Transverse colon (tissue), 4 donors: ENCODE results near the gene MSH3. TPM values are rescaled to one million over a fixed set of nuclear protein-coding genes. Genes with fewer than 3 reads are reported as not detected.
"Not testable (repeated sequence)": the region's sequence is repeated elsewhere in the genome, so short reads cannot be mapped to it uniquely, and the experiment has no call there.

ENCODE experiments used
- DNase-seq: peaks from one replicate; pipeline ENCODE4 v3.0.0-alpha.2; 2019
- H3K27ac ChIP-seq, 4 donors: fragments of 200-600 bp; sonication (generic); 2 replicates each; pipeline ENCODE4 v1.5.1; 2016 to 2018; ENCODE audit warnings: inconsistent platforms in 4 of 4
- H3K27me3 ChIP-seq: fragments of 200-600 bp; sonication (generic); 2 replicates; pipeline ENCODE4 v1.5.1; 2017; ENCODE audit warnings: inconsistent platforms
- H3K36me3 ChIP-seq, 4 donors: fragments of 200-600 bp; sonication (generic); 2 replicates each; pipeline ENCODE4 v1.5.1; 2017 to 2019; ENCODE audit warnings: inconsistent platforms in 4 of 4
- H3K4me1 ChIP-seq, 4 donors: fragments of 200-600 bp; sonication (generic); 2 replicates each; pipeline ENCODE4 v1.5.1; 2017 to 2020; ENCODE audit warnings: inconsistent platforms in 4 of 4
- H3K4me3 ChIP-seq, 4 donors: fragments of 200-600 bp; sonication (generic); 1 replicate in 1 of 4; 2 replicates in 3 of 4; pipeline versions ENCODE4 v1.5.1 to v1.6.1; 2017 to 2019; ENCODE audit warnings: inconsistent platforms in 4 of 4
- H3K9me3 ChIP-seq, 2 donors: fragments of 200-600 bp; sonication (generic); 2 replicates each; pipeline ENCODE4 v1.5.1; 2017 to 2019; ENCODE audit warnings: inconsistent platforms in 2 of 2
- CTCF ChIP-seq, 5 experiments: fragments of 200-600 bp in 3 of 5; fragments of 450-650 bp in 2 of 5; sonication (generic) in 3 of 5; IDR thresholded peaks; 1 replicate in 2 of 5; 2 replicates in 3 of 5; pipeline ENCODE4 v1.5.1; 2016 to 2017; ENCODE audit warnings: antibody characterized with exemption in 5 of 5, inconsistent platforms in 3 of 5, mild to moderate bottlenecking in 2 of 5, moderate library complexity in 1 of 5
- EP300 ChIP-seq: sonication (generic); formaldehyde crosslinking; IDR thresholded peaks from one replicate; pipeline ENCODE4 v1.6.1; 2017; ENCODE audit warnings: antibody characterized with exemption, low read depth
- POLR2A ChIP-seq: fragments of 450-650 bp; IDR thresholded peaks from one replicate; pipeline ENCODE4 v1.6.1; 2016; ENCODE audit warnings: antibody characterized with exemption, mild to moderate bottlenecking, moderate library complexity
- POLR2AphosphoS5 ChIP-seq, 3 donors: sonication (generic); formaldehyde crosslinking; IDR thresholded peaks; one replicate each; pipeline ENCODE4 v1.6.1; 2016; ENCODE audit warnings: antibody characterized with exemption in 3 of 3
- WGBS, 2 donors: methylation state at CpG; one replicate each; pipeline ENCODE4 v1.1.5; 2018; ENCODE audit warnings: low coverage in 1 of 2; 5-methylcytosine and 5-hydroxymethylcytosine counted together
- in situ Hi-C, 4 donors: fragments of 200-750 bp; cut with MboI; loops; one replicate each; pipeline versions ENCODE4 v1.15.0 to v1.15.1; 2017; ENCODE audit warnings: low sequenced_read_pairs in 3 of 4, low pct_ligation_motif_present in 1 of 4, low pct_unique_long_range_greater_than_20kb in 1 of 4
- intact Hi-C: fragments of 100-400 bp; cut with DNase I; formaldehyde crosslinking; loops from one replicate; pipeline ENCODE4 v1.15.1; 2023; ENCODE audit warnings: low total_unique reads
- total RNA-seq, 4 donors: library from RNA; depleted of rRNA; stranded (reverse); fragments of >200 nt; gene quantifications; one replicate each; pipeline ENCODE4 v1.1.0, GENCODE V29; 2016

MSH3 gene
- total RNA-seq, 4 donors from 2014 or later, result 6.4 to 22.2 (median 17.2) TPM

DNA sequence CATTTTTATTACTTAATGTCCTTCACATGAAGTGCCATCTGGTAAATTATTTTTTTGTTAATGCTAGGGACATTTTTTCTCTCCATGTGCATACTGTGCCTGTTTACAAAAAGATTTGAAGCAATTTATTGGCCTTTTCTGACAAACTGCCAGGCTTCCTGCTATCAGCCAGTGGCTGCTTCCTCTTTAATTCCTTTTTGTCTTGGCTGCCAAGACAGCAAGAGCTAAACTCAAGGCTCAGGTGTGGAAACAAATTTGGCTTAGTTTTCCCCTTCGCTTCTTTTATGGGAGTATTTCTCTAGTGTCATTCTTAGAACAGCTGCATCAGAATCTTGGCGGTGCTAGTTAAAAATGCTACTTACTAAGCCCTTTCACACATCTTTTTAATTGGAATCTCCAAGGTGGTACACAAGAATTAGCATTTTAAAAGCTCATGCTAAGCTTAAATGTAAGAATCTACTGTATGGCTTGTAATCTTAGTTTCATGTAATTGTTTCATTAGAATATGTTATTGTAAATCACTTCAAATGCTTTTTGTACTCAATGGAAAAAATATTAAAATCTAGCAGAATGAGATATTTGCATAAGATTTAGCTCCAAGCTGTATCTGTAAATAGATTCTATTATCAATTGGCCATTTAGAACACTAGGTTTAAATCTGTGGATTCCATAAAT is 171.5 kb downstream of the MSH3 start:
- Histone ChIP-seq H3K9me3 (peaks cover 0 to 4% of the 10 kb centered on the region in 2 donors), H3K4me3 (no peak overlapping the region), H3K4me1 (peaks cover 0 to 8% (median 0%) of the 10 kb centered on the region in 4 donors), H3K36me3 (peaks cover 0 to 7% (median 0%) of the 10 kb centered on the region in 4 donors), H3K27me3 (no peaks in the 10 kb centered on the region), H3K27ac (no peak overlapping the region)
- TF ChIP-seq POLR2AphosphoS5 (IDR thresholded peaks at IDR 0.05) (no peak), CTCF (IDR thresholded peaks at IDR 0.05) (no peak), POLR2A (no peak), EP300 (no peak)
- 45 to 57% methylated on average over 2 of the region's 2 CpGs for WGBS, 2 donors
- intact Hi-C loops, result no loop called here
- in situ Hi-C loops, result no loop called here
- no peak for DNase-seq

GRCh38 chr5:80834710-80835109 is 180.3 kb downstream of the MSH3 start:
- Histone ChIP-seq H3K4me3 (no peak overlapping the region), H3K36me3 (no peaks in the 10 kb centered on the region), H3K27me3 (no peaks in the 10 kb centered on the region), H3K4me1 (no peaks in the 10 kb centered on the region), H3K9me3 (no peaks in the 10 kb centered on the region), H3K27ac (no peak overlapping the region)
- in situ Hi-C loops, result no loop called here
- intact Hi-C loops, result no loop called here
- DNase-seq, result no peak
- TF ChIP-seq POLR2A, result no peak
- TF ChIP-seq EP300, result no peak

DNA sequence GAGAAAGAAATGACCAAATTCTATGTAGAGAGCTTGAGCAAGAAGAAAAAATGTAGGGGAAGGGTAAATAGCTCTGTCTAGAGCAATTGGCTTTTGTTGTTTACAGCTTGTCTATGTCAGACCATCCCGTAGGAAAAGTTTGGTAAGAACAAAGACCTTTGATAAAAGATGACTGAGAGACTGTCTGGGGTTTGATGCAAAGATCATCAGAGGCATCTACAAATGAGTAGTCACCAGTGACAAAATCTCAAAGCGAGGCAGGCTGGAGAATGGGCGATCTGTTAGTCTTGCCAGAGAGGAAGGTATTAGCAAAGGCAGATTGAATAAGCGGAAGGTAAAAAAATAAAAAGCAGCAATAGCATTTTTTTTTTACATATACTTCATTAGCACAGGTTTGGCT is 180.7 kb downstream of the MSH3 start:
- in situ Hi-C loops (no loop called here), intact Hi-C loops (no loop called here)
- Histone ChIP-seq H3K27me3 (no peaks in the 10 kb centered on the region), H3K9me3 (no peaks in the 10 kb centered on the region), H3K36me3 (no peaks in the 10 kb centered on the region), H3K27ac (no peak overlapping the region), H3K4me1 (no peaks in the 10 kb centered on the region), H3K4me3 (no peak overlapping the region)
- DNase-seq, result no peak
- TF ChIP-seq POLR2A (no peak), POLR2AphosphoS5 (IDR thresholded peaks at IDR 0.05) (no peak), CTCF (IDR thresholded peaks at IDR 0.05) (no peak), EP300 (no peak)
- 89 to 91% methylated on average over 4 of the region's 4 CpGs for WGBS, 2 donors

DNA sequence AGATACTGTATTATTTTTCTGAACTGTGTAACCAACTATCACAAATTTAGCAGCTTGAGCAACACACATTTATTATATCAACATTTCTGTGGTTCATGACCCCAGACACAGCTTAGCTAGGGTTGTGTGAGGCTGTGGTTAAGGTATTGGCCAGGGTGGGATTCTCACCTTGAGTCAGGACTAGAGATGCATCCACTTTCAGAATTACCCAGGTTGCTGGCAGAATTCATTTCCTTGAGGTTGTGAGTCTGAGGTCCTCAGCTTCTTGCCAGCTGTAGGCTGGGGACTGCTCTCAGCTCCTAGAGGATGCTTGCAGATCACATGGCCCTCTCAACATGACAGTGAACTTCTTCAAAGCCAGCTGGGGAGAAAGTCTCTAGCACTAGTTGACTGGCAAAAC is 183.2 kb downstream of the MSH3 start:
- DNase-seq, result no peak

GRCh38 chr5:80841026-80841797 is 186.8 kb downstream of the MSH3 start:
- H3K4me3 ChIP-seq, H3K27me3 ChIP-seq, H3K27ac ChIP-seq, H3K36me3 ChIP-seq, intact Hi-C loops, H3K9me3 ChIP-seq, H3K4me1 ChIP-seq, DNase-seq, in situ Hi-C loops: not testable (repeated sequence)
- 93 to 100% methylated on average over 3 to 6 of the region's 6 CpGs for WGBS, 2 donors

More for the DNA sequence above, 183.2 kb downstream of the MSH3 start:
- no peaks in the 10 kb centered on the region for H3K27me3 ChIP-seq
- in situ Hi-C loops (no loop called here), intact Hi-C loops (no loop called here)
- H3K9me3 ChIP-seq, result no peaks in the 10 kb centered on the region
- no peaks in the 10 kb centered on the region for H3K36me3 ChIP-seq
- TF ChIP-seq EP300, result no peak
- TF ChIP-seq CTCF (IDR thresholded peaks at IDR 0.05), result no peak
- TF ChIP-seq POLR2AphosphoS5 (IDR thresholded peaks at IDR 0.05), result no peak
- no peak for TF ChIP-seq POLR2A
- H3K4me1 ChIP-seq, result no peaks in the 10 kb centered on the region
- H3K4me3 ChIP-seq, result no peak overlapping the region
- H3K27ac ChIP-seq, result no peak overlapping the region

- intact Hi-C loops, in situ Hi-C loops: not testable (repeated sequence)
- WGBS, 2 donors, result 94% methylated on average over 8 of the region's 8 CpGs; no CpG with 5 or more reads in 1 of the 2 donors
Measured at GRCh38 chr5:80846422-80846821, 192.0 kb downstream of the MSH3 start.

GRCh38 chr5:80850168-80850567 is 195.7 kb downstream of the MSH3 start:
- in situ Hi-C loops, H3K27me3 ChIP-seq, H3K4me3 ChIP-seq, intact Hi-C loops, DNase-seq, H3K27ac ChIP-seq, H3K4me1 ChIP-seq: not testable (repeated sequence)
- Histone ChIP-seq H3K9me3 (peaks cover 13% of the 10 kb centered on the region in 2 donors), H3K36me3 (peaks cover 0 to 30% (median 0%) of the 10 kb centered on the region in 4 donors)
- WGBS, 2 donors, result 86 to 100% methylated on average over 1 of the region's 1 CpG

More at GRCh38 chr5:80846422-80846821, 192.0 kb downstream of the MSH3 start:
- not testable (repeated sequence) for H3K27me3 ChIP-seq, DNase-seq, H3K27ac ChIP-seq, H3K4me3 ChIP-seq, H3K4me1 ChIP-seq
- Histone ChIP-seq H3K9me3 (peaks cover 13% of the 10 kb centered on the region in 2 donors), H3K36me3 (peaks cover 0 to 20% (median 0%) of the 10 kb centered on the region in 4 donors)
